Neural cell (in vitro differentiated cells): ENCODE data around the gene ZMYND11. TPM values are rescaled to one million over a fixed set of nuclear protein-coding genes. Genes with fewer than 3 reads are reported as not detected.

Experiments
- H2AFZ ChIP-seq: fragments of 200-600, 300-800 bp; sonication (generic), shearing (Covaris generic); 2 replicates; pipeline ENCODE4 v1.6.0; 2014; ENCODE audit warnings: low read depth, mild to moderate bottlenecking, antibody characterized with exemption, low read length, moderate library complexity
- H3F3A ChIP-seq: fragments of 200-600 bp; shearing (Covaris generic); 2 replicates; pipeline ENCODE4 v1.6.1; 2016; ENCODE audit warnings: mild to moderate bottlenecking, moderate library complexity, mixed read lengths, antibody characterized with exemption, low read length; ENCODE audit not compliant: insufficient read depth, poor library complexity, severe bottlenecking
- H3K27ac ChIP-seq: fragments of 200-600, 300-800 bp; sonication (generic), shearing (Covaris generic); 2 replicates; pipeline ENCODE4 v1.5.1; 2014; ENCODE audit warnings: mild to moderate bottlenecking, low read length, moderate library complexity
- H3K27me3 ChIP-seq: fragments of 300-800, 200-600 bp; sonication (generic), shearing (Covaris generic); 2 replicates; pipeline ENCODE4 v1.6.0; 2014; ENCODE audit warnings: mild to moderate bottlenecking, low read depth, low read length, moderate library complexity; ENCODE audit not compliant: insufficient read depth
- H3K36me3 ChIP-seq: fragments of 300-800, 200-600 bp; sonication (generic), shearing (Covaris generic); 2 replicates; pipeline ENCODE4 v1.5.1; 2014; ENCODE audit warnings: mild to moderate bottlenecking, antibody characterized with exemption, low read length, moderate library complexity; ENCODE audit not compliant: insufficient read depth
- H3K4me2 ChIP-seq: fragments of 300-800, 200-600 bp; sonication (generic), shearing (Covaris generic); 2 replicates; pipeline ENCODE4 v1.6.0; 2014; ENCODE audit warnings: mild to moderate bottlenecking, low read length
- H3K4me3 ChIP-seq: fragments of 300-800, 200-600 bp; sonication (generic), shearing (Covaris generic); 2 replicates; pipeline ENCODE4 v1.5.1; 2014; ENCODE audit warnings: mild to moderate bottlenecking, low read length, moderate library complexity
- H3K79me2 ChIP-seq: fragments of 200-600 bp; shearing (Covaris generic); replicated peaks from 2 replicates; pipeline ENCODE4 v1.6.0; 2014; ENCODE audit warnings: mild to moderate bottlenecking, low read length, moderate library complexity; ENCODE audit not compliant: insufficient read depth
- H3K9ac ChIP-seq: fragments of 300-800, 200-600 bp; sonication (generic), shearing (Covaris generic); 2 replicates; pipeline ENCODE4 v1.6.1; 2016; ENCODE audit warnings: mild to moderate bottlenecking, low read length, mixed read lengths
- H3K9me2 ChIP-seq: fragments of 200-600 bp; shearing (Covaris generic); 2 replicates; pipeline ENCODE4 v1.6.1; 2016; ENCODE audit warnings: mild to moderate bottlenecking, low read length, mixed read lengths; ENCODE audit not compliant: insufficient read depth
- H3K9me3 ChIP-seq: fragments of 200-600, 300-800 bp; sonication (generic), shearing (Covaris generic); 2 replicates; pipeline ENCODE4 v1.6.1; 2016; ENCODE audit warnings: mild to moderate bottlenecking, mixed run types, low read length, moderate library complexity, mixed read lengths
- H4K20me1 ChIP-seq: fragments of 200-600 bp; shearing (Covaris generic); 2 replicates; pipeline ENCODE4 v1.6.1; 2016; ENCODE audit warnings: mild to moderate bottlenecking, mixed run types; ENCODE audit not compliant: insufficient read depth
- EP300 ChIP-seq: fragments of 450-650 bp; conservative IDR thresholded peaks from 2 replicates; pipeline ENCODE4 v1.6.1; 2014; ENCODE audit warnings: antibody characterized with exemption, mild to moderate bottlenecking, moderate library complexity; ENCODE audit not compliant: poor library complexity, severe bottlenecking
- EZH2 ChIP-seq: fragments of 200-600, 300-800 bp; shearing (Covaris generic), sonication (generic); IDR thresholded peaks from 2 replicates; pipeline ENCODE4 v1.6.1; 2014; ENCODE audit warnings: antibody characterized with exemption, low read length, borderline replicate concordance, mild to moderate bottlenecking; ENCODE audit not compliant: insufficient read depth, poor library complexity, severe bottlenecking
- MXI1 ChIP-seq: fragments of 450-650 bp; conservative IDR thresholded peaks from 2 replicates; pipeline ENCODE4 v1.6.1; 2014; ENCODE audit warnings: antibody characterized with exemption, mild to moderate bottlenecking; ENCODE audit not compliant: poor library complexity, severe bottlenecking
- POLR2AphosphoS5 ChIP-seq: IDR thresholded peaks from 2 replicates; pipeline ENCODE4 v1.6.1; 2012
- RAD21 ChIP-seq: fragments of 450-650 bp; conservative IDR thresholded peaks from 2 replicates; pipeline ENCODE4 v1.6.1; 2014; ENCODE audit warnings: antibody characterized with exemption, mild to moderate bottlenecking, moderate library complexity
- SMC3 ChIP-seq: fragments of 450-650 bp; conservative IDR thresholded peaks from 2 replicates; pipeline ENCODE4 v1.6.1; 2014; ENCODE audit warnings: antibody characterized with exemption, mild to moderate bottlenecking, moderate library complexity; ENCODE audit not compliant: poor library complexity
- TAF1 ChIP-seq: IDR thresholded peaks from 2 replicates; pipeline ENCODE4 v1.6.1; 2012; ENCODE audit warnings: low read depth
- polyA plus RNA-seq: library from polyadenylated mRNA; depleted of rRNA; stranded (reverse); fragments of >200 nt; gene quantifications from 2 replicates; pipeline ENCODE4 v1.2.3, GENCODE V29; 2014
- TF ChIP-seq, protein P1 (sequence below): fragments of 450-650 bp; IDR thresholded peaks from 2 replicates; pipeline ENCODE4 v1.5.1; 2014; ENCODE audit warnings: antibody characterized with exemption, mild to moderate bottlenecking, moderate library complexity; ENCODE audit not compliant: poor library complexity, severe bottlenecking
- TF ChIP-seq, protein P2 (sequence below): IDR thresholded peaks from 2 replicates; pipeline ENCODE4 v1.6.1; 2012; ENCODE audit warnings: borderline replicate concordance

ZMYND11 gene
- polyA plus RNA-seq, 1 donor from 2014 or later = 122 TPM

DNA sequence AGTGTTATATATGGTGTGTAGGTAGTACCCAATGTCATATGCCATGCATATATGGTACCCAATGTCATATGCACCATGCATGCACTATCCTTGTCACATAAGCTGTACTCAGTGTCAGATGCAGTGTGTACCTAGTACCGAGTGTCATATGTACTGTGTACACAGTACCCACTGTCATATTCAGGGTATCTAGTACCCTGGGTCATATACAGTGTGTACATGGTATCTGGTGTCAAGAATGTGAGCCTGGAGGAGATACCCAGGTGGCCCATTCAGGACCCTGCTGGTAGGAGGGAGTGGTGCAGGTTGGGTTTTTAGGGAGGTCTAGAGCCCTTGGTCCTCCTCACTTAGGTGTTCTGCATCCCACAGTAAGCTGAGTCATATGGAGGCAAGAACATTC is 1.8 kb downstream of the ZMYND11 start:
- H3K27me3 ChIP-seq = no peaks in the 10 kb centered on the region
- H2AFZ ChIP-seq = no peak overlapping the region
- no peaks in the 10 kb centered on the region for H4K20me1 ChIP-seq
- no peaks in the 10 kb centered on the region for H3K9me2 ChIP-seq
- peaks cover 4% of the 10 kb centered on the region for H3F3A ChIP-seq
- peak overlapping the region; percentile 86 for H3K27ac ChIP-seq
- peak overlapping the region; percentile 91 for H3K4me3 ChIP-seq
- peak overlapping the region; percentile 87 for H3K9ac ChIP-seq
- TF ChIP-seq TAF1 (no peak), EZH2 (no peak), POLR2AphosphoS5 (no peak), SMC3 (no peak)
- TF ChIP-seq, protein P1, sequence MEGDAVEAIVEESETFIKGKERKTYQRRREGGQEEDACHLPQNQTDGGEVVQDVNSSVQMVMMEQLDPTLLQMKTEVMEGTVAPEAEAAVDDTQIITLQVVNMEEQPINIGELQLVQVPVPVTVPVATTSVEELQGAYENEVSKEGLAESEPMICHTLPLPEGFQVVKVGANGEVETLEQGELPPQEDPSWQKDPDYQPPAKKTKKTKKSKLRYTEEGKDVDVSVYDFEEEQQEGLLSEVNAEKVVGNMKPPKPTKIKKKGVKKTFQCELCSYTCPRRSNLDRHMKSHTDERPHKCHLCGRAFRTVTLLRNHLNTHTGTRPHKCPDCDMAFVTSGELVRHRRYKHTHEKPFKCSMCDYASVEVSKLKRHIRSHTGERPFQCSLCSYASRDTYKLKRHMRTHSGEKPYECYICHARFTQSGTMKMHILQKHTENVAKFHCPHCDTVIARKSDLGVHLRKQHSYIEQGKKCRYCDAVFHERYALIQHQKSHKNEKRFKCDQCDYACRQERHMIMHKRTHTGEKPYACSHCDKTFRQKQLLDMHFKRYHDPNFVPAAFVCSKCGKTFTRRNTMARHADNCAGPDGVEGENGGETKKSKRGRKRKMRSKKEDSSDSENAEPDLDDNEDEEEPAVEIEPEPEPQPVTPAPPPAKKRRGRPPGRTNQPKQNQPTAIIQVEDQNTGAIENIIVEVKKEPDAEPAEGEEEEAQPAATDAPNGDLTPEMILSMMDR = peak; percentile 44
- TF ChIP-seq, protein P2, sequence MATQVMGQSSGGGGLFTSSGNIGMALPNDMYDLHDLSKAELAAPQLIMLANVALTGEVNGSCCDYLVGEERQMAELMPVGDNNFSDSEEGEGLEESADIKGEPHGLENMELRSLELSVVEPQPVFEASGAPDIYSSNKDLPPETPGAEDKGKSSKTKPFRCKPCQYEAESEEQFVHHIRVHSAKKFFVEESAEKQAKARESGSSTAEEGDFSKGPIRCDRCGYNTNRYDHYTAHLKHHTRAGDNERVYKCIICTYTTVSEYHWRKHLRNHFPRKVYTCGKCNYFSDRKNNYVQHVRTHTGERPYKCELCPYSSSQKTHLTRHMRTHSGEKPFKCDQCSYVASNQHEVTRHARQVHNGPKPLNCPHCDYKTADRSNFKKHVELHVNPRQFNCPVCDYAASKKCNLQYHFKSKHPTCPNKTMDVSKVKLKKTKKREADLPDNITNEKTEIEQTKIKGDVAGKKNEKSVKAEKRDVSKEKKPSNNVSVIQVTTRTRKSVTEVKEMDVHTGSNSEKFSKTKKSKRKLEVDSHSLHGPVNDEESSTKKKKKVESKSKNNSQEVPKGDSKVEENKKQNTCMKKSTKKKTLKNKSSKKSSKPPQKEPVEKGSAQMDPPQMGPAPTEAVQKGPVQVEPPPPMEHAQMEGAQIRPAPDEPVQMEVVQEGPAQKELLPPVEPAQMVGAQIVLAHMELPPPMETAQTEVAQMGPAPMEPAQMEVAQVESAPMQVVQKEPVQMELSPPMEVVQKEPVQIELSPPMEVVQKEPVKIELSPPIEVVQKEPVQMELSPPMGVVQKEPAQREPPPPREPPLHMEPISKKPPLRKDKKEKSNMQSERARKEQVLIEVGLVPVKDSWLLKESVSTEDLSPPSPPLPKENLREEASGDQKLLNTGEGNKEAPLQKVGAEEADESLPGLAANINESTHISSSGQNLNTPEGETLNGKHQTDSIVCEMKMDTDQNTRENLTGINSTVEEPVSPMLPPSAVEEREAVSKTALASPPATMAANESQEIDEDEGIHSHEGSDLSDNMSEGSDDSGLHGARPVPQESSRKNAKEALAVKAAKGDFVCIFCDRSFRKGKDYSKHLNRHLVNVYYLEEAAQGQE = no peak
- peaks cover 79% of the 10 kb centered on the region for H3K79me2 ChIP-seq
- peak overlapping the region; percentile 63 for H3K4me2 ChIP-seq
- H3K36me3 ChIP-seq = no peaks in the 10 kb centered on the region
- H3K9me3 ChIP-seq = no peaks in the 10 kb centered on the region

DNA sequence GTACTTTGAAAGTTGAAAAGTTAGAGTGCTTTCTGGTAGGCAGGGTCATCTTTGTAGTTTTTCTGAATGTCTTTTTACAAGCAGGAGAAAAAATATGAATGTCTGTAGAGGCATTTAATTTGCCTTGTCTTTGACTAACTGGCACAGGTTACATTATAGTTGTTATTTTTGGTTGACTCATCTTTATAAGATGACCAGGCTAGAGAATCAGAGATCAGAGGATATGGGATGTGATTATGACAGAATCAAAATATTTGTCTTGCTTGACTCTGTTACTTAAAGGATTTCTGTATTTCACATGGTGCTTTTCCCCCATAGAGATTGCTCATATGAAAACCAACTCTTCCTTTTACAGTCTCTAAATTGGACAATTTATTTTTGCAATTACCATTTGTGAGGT is 2.4 kb downstream of the ZMYND11 start:
- peaks cover 81% of the 10 kb centered on the region for H3K79me2 ChIP-seq
- peaks cover 4% of the 10 kb centered on the region for H3F3A ChIP-seq
- H3K36me3 ChIP-seq = no peaks in the 10 kb centered on the region
- H4K20me1 ChIP-seq = no peaks in the 10 kb centered on the region
- H3K4me3 ChIP-seq = peak overlapping the region; percentile 91
- TF ChIP-seq SMC3 (no peak), EP300 (no peak), RAD21 (no peak), POLR2AphosphoS5 (no peak), TAF1 (no peak), EZH2 (no peak), MXI1 (no peak)
- TF ChIP-seq, protein P1 = no peak
- TF ChIP-seq, protein P2 = no peak
- no peak overlapping the region for H2AFZ ChIP-seq
- H3K9ac ChIP-seq = no peak overlapping the region
- H3K27ac ChIP-seq = no peak overlapping the region
- H3K9me3 ChIP-seq = no peaks in the 10 kb centered on the region
- H3K27me3 ChIP-seq = no peaks in the 10 kb centered on the region
- H3K4me2 ChIP-seq = no peak overlapping the region
- H3K9me2 ChIP-seq = no peaks in the 10 kb centered on the region
